Thoracic aorta (tissue), 2 donors: Measurements from ENCODE around the gene NPHP4. TPM values are rescaled to one million over a fixed set of nuclear protein-coding genes. Genes with fewer than 3 reads are reported as not detected.

Source experiments
- ATAC-seq: fragments of 150-250 bp; one replicate; pipeline ENCODE4 v1.8.0; 2017; ENCODE audit warnings: low read depth; ENCODE audit not compliant: insufficient number of reproducible peaks, low FRiP score
- DNase-seq: peaks from one replicate; pipeline ENCODE4 v3.0.0-alpha.2; 2020; ENCODE audit warnings: low spot score
- H3K27ac ChIP-seq, 2 donors: fragments of 200-600 bp; sonication (generic); 1 replicate in 1 of 2; 2 replicates in 1 of 2; pipeline ENCODE4 v1.5.1; 2016; ENCODE audit warnings: mild to moderate bottlenecking in 2 of 2, moderate library complexity in 2 of 2
- H3K27me3 ChIP-seq: fragments of 200-600 bp; sonication (generic); replicated peaks from 2 replicates; pipeline ENCODE4 v1.6.0; 2016; ENCODE audit warnings: mild to moderate bottlenecking; ENCODE audit not compliant: insufficient read depth
- H3K36me3 ChIP-seq: fragments of 200-600 bp; sonication (generic); one replicate; pipeline ENCODE4 v1.5.1; 2016
- H3K4me1 ChIP-seq, 2 donors: fragments of 200-600 bp; sonication (generic); 1 replicate in 1 of 2; 2 replicates in 1 of 2; pipeline versions ENCODE4 v1.5.1 to v1.6.0; 2016; ENCODE audit warnings: low read depth in 2 of 2, mild to moderate bottlenecking in 1 of 2; ENCODE audit not compliant: control insufficient read depth in 1 of 2
- H3K4me3 ChIP-seq: fragments of 200-600 bp; sonication (generic); 2 replicates; pipeline ENCODE4 v1.5.1; 2016; ENCODE audit warnings: mild to moderate bottlenecking
- H3K9me3 ChIP-seq: fragments of 200-600 bp; sonication (generic); 2 replicates; pipeline ENCODE4 v1.5.1; 2016
- CTCF ChIP-seq: fragments of 200-600 bp; sonication (generic); IDR thresholded peaks from one replicate; pipeline ENCODE4 v1.5.1; 2019; ENCODE audit warnings: antibody characterized with exemption
- total RNA-seq, 2 donors: library from RNA; depleted of rRNA; stranded (reverse); fragments of >200 nt; gene quantifications; one replicate each; pipeline versions ENCODE4 v1.1.0 to v1.2.3, GENCODE V29; 2016

NPHP4 gene
- total RNA-seq, 2 donors from 2014 or later: 11.4 to 15.1 TPM

DNA sequence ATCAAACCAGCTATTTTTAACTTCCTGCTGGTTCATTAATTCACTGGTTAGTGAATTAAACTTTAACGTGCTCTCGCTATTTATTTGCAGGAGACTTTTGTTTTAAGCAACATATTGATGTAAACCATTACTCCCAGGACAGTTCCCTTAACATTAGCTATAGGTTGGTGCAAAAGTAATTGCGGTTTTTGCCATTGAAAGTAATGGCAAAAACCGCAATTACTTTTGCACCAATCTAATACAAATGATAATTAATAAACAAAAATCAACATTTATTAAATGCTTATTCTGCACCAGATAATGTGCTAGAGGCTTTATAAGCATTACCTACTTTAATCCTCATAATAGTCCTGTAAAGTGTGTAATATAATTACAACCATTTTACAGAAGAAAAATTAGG, 176.5 kb downstream of the NPHP4 start:
- no peaks in the 10 kb centered on the region for H3K4me1 ChIP-seq
- no peak overlapping the region for H3K27ac ChIP-seq
- no peak for DNase-seq
- H3K4me3 ChIP-seq: no peak overlapping the region
- H3K27me3 ChIP-seq: no peaks in the 10 kb centered on the region
- no peaks in the 10 kb centered on the region for H3K36me3 ChIP-seq
- H3K9me3 ChIP-seq: no peaks in the 10 kb centered on the region
- no peak for TF ChIP-seq CTCF
- ATAC-seq: no peak

DNA sequence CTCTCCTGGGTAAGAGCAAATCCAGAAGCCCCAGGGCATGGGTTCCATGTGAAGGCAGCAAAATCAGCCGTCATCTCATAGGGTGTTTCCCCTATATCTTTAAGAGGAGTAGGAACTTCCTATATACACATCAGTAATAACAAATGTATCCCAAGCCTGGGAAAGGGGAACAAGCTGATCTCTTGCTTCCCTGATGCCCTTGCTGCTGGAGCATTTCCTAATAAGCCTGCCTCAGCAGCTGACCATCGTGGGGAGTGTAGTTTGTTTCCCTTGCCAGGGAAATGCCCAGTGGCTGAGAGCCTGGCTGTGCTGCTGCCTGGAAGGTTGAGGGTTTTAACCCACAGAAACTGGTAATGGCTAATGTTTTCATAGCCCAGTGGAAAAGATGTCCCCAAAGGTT, 177.0 kb downstream of the NPHP4 start:
- no peaks in the 10 kb centered on the region for H3K27me3 ChIP-seq
- no peak for TF ChIP-seq CTCF
- no peak overlapping the region for H3K27ac ChIP-seq
- H3K4me3 ChIP-seq: no peak overlapping the region
- DNase-seq: no peak
- no peaks in the 10 kb centered on the region for H3K9me3 ChIP-seq
- no peak for ATAC-seq
- H3K4me1 ChIP-seq: no peaks in the 10 kb centered on the region
- no peaks in the 10 kb centered on the region for H3K36me3 ChIP-seq

- Histone ChIP-seq H3K4me1 (no peaks in the 10 kb centered on the region), H3K9me3 (no peaks in the 10 kb centered on the region), H3K4me3 (no peak overlapping the region), H3K27ac (no peak overlapping the region), H3K36me3 (no peaks in the 10 kb centered on the region), H3K27me3 (no peaks in the 10 kb centered on the region)
- ATAC-seq: no peak
- no peak for TF ChIP-seq CTCF
- DNase-seq: no peak
Measured at GRCh38 chr1:5814046-5814619, 178.1 kb downstream of the NPHP4 start.

DNA sequence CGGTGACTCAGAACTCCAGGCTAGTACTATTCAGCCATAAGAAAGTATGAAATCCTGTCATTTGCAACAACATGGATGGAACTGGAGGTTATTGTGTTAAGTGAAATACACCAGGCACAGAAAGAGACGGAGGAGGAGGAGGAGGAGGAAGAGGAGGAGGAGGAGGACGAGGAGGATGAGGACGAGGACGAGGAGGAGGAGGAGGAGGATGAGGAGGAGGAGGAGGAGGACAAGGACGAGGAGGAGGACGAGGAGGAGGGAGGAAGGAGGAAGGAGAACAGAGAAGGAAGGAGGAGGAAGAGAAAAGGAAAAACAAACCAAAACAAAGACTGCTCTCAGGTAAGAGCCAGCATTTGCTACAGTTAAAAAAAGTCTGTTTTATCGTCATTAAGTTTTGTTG, 178.7 kb downstream of the NPHP4 start:
- DNase-seq: no peak
- H3K4me1 ChIP-seq: no peaks in the 10 kb centered on the region
- no peaks in the 10 kb centered on the region for H3K27me3 ChIP-seq
- H3K27ac ChIP-seq: no peak overlapping the region
- no peaks in the 10 kb centered on the region for H3K36me3 ChIP-seq
- no peak overlapping the region for H3K4me3 ChIP-seq
- no peak for TF ChIP-seq CTCF
- no peak for ATAC-seq
- H3K9me3 ChIP-seq: no peaks in the 10 kb centered on the region

Other genes with a start within 250 kb of the NPHP4 start
- gene KCNAB2, start 53.5 kb upstream of the NPHP4 start, total RNA-seq: 10 to 100 TPM; 14.0 to 36.1 TPM
- gene CHD5, start 187.9 kb upstream of the NPHP4 start, total RNA-seq: 1 to 10 TPM; 1.1 to 3.2 TPM
- gene RPL22, start 207.2 kb upstream of the NPHP4 start, total RNA-seq: 100 to 1,000 TPM in 1 of 2 donors, 10 to 100 TPM in 1; 80.4 to 130 TPM
- gene RNF207, start 213.7 kb upstream of the NPHP4 start, total RNA-seq: 10 to 100 TPM; 30.5 to 50.1 TPM
- 10 to 100 TPM; 65.3 to 90.0 TPM for gene ICMT, start 243.5 kb upstream of the NPHP4 start, total RNA-seq